IPS DF 6.9 (cell line): ENCODE results near the gene RADIL.

Experiments
- DNase-seq: peaks from one replicate; pipeline ENCODE4 v3.0.0-alpha.2; 2013; ENCODE audit warnings: low read depth, low spot score
- H3K27ac ChIP-seq: one replicate; pipeline ENCODE4 v1.5.1; 2013; ENCODE audit warnings: low read length, control low read depth
- H3K27me3 ChIP-seq: 2 replicates; pipeline ENCODE4 v1.6.1; 2013; ENCODE audit warnings: mild to moderate bottlenecking, low read length; ENCODE audit not compliant: control insufficient read depth, insufficient read depth
- H3K36me3 ChIP-seq: 2 replicates; pipeline ENCODE4 v1.6.1; 2013; ENCODE audit warnings: low read length; ENCODE audit not compliant: control insufficient read depth, insufficient read depth
- H3K4me1 ChIP-seq: 2 replicates; pipeline ENCODE4 v1.6.1; 2013; ENCODE audit warnings: low read length; ENCODE audit not compliant: control insufficient read depth, insufficient read depth
- H3K4me3 ChIP-seq: 2 replicates; pipeline ENCODE4 v1.5.1; 2013; ENCODE audit warnings: mild to moderate bottlenecking, low read length
- H3K9me3 ChIP-seq: 2 replicates; pipeline ENCODE4 v1.6.1; 2013; ENCODE audit warnings: low read length, inconsistent platforms; ENCODE audit not compliant: control insufficient read depth, insufficient read depth
- WGBS: extraction: QIAGEN DNeasy Blood & Tissue Kit; methylation state at CpG from one replicate; pipeline ENCODE4 v1.1.7; 2013; ENCODE audit warnings: mixed read lengths, missing lambda C conversion rate; ENCODE audit not compliant: insufficient read length, insufficient coverage; 5-methylcytosine and 5-hydroxymethylcytosine counted together

RADIL gene

DNA sequence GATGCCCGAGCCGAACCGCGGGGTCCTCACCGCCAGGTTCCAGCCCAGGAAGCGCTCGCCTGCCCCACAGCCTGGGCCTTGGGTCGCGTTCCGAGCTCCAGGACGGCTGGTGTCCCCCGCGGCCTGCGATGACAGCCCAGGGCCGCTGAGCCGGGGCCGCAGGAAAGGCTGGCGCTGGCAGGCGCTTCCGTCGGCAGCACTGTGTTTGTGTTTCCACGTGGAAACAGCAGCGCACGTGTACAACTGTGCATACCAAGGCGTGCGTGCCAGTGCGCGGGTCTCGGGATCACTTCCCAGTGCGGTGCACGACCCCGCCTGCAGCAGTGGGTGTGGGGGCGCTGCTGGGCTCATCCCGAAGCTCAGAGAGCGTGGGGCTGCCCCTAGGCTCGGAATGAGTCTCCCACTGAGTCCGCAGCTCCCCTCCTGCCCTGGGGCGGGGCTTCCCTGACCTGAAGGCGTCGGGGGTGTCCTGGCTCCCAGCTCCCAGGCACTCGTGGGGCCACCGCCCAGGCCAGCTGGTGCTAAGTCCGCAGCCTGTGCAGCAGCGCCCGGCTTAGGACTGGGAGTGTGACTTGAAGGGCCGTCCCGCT is 90.9 kb downstream of the RADIL start:
- DNase-seq = no peak
- Histone ChIP-seq H3K9me3 (no peaks in the 10 kb centered on the region), H3K36me3 (peaks cover 8% of the 10 kb centered on the region), H3K27ac (no peak overlapping the region), H3K27me3 (no peaks in the 10 kb centered on the region), H3K4me1 (no peaks in the 10 kb centered on the region), H3K4me3 (peak overlapping the region; percentile 30; the same call in 1 of the 2 replicates)
- no CpG with 5 or more reads among the region's 47 CpGs for WGBS

DNA sequence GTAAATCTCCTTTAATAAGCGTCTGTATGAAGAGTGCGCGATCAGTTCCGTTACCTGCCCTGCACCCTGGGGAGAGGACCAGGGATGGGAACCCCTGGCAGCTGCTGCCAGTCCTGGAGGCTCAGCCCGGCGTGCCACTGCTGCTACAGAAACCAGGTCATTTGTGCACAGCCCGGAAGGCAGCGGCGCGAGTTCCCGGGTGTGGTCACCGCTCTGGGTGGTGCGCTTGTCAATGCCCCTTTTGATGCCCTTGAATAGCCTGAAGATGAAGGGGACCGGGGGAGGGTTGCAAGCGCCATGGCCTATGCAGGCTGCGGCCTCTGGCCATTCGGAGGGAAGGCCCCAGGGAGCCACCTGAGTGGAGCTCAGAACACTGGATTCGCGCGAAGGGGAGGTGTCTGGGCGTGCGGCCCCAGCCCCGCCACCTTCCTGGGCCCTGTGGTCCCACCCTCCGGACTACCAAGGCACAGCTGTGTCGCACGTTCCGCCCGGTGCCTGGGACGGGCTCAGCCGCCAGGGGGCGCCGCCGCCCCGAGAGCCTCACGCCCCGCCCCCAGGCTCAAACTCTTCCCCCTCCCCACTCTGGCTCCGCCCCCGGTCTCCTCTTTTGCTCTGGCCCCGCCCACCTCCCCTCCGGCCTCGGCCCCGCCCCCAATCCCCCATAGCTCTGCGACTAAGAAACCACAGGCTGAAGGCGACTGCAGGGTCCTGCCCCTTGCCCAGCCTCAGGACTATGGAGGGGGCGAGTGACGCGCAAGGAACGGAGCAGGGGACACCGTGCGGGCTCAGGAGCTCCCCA is 91.6 kb downstream of the RADIL start:
- H3K27me3 ChIP-seq = no peaks in the 10 kb centered on the region
- no peaks in the 10 kb centered on the region for H3K4me1 ChIP-seq
- no CpG with 5 or more reads among the region's 50 CpGs for WGBS
- DNase-seq = peak; percentile 37
- no peak overlapping the region for H3K27ac ChIP-seq
- no peaks in the 10 kb centered on the region for H3K9me3 ChIP-seq
- peak overlapping the region; percentile 30; the same call in 1 of the 2 replicates for H3K4me3 ChIP-seq
- H3K36me3 ChIP-seq = peaks cover 11% of the 10 kb centered on the region

DNA sequence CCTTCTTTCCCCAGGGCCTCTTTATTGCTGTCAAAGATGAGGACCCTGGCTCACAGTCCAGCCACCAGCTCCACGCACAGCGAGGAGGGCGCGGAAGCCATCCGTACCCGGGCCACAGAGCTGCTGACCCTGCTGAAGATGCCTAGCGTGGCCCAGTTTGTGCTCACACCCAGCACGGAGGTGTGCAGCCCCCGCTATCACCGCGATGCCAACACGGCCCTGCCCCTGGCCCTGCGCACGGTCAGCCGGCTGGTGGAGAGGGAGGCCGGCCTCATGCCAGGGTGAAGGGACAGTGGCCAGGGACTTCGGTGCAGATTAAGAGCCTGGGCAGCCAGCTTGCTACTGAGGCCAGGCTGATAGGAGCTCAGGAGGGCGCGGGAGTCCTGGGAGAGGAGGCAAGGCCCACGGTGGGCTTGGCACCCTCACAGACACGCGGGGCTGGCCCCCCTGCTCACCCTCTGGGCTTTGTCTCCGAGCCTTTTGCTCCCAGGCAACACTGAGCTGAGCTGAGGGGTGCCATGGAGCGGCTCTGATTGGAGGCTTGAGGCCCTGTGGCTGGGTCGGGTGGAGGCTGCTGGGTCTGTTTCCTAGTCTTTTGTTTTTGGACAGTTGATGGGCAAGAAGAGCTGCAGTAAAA is 92.3 kb downstream of the RADIL start:
- peaks cover 13% of the 10 kb centered on the region for H3K36me3 ChIP-seq
- WGBS = no CpG with 5 or more reads among the region's 25 CpGs

DNA sequence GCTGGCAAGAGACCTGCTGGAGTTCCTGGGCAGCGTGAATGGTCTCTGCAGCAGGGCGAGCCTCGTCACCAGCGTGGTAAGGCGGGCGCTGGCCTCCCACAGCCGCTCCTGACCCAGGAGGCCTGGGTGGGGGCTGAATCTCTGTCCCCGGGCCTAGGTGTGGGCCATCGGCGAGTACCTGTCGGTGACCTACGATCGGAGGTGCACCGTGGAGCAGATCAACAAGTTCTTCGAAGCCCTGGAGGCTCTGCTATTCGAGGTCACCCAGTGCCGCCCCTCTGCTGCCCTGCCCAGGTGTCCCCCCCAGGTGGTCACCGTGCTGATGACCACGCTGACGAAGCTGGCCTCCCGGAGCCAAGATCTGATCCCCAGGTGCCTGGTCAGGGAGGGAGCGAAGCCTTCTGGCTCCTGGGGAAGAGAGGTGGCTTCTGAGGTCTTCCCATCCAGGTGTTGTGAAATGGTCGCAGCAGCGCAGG is 93.0 kb downstream of the RADIL start:
- Histone ChIP-seq H3K4me3 (no peak overlapping the region), H3K27ac (no peak overlapping the region), H3K4me1 (no peaks in the 10 kb centered on the region), H3K27me3 (no peaks in the 10 kb centered on the region), H3K36me3 (peaks cover 17% of the 10 kb centered on the region), H3K9me3 (no peaks in the 10 kb centered on the region)
- DNase-seq = no peak
- no CpG with 5 or more reads among the region's 24 CpGs for WGBS

More for the DNA sequence above, 92.3 kb downstream of the RADIL start:
- H3K27me3 ChIP-seq = no peaks in the 10 kb centered on the region
- no peak overlapping the region for H3K4me3 ChIP-seq
- no peak overlapping the region for H3K27ac ChIP-seq
- H3K4me1 ChIP-seq = no peaks in the 10 kb centered on the region
- DNase-seq = no peak
- no peaks in the 10 kb centered on the region for H3K9me3 ChIP-seq

DNA sequence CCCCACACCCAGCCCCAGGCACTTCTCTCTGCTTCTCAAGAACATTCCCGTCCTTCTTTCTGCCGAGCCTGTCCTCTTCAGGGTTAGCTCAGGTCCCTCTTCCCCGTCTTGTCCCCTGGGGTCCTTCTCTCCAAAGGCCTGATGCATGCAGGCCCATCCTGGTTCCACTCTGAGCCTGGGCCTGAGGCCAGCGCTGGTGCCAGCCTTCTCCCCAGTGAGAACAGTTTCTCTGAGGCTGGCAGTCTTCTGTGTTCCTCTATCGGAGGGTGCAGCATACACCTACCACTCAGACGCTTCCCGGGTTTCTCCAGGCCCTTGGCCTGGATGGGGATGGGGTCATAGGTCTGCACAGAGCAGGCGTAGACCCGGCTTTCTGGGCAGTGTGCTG is 93.4 kb downstream of the RADIL start:
- no peak for DNase-seq
- H3K36me3 ChIP-seq = peaks cover 21% of the 10 kb centered on the region
- H3K4me1 ChIP-seq = no peaks in the 10 kb centered on the region
- no peak overlapping the region for H3K4me3 ChIP-seq
- H3K27me3 ChIP-seq = no peaks in the 10 kb centered on the region
- no CpG with 5 or more reads among the region's 9 CpGs for WGBS
- H3K9me3 ChIP-seq = no peaks in the 10 kb centered on the region
- no peak overlapping the region for H3K27ac ChIP-seq

DNA sequence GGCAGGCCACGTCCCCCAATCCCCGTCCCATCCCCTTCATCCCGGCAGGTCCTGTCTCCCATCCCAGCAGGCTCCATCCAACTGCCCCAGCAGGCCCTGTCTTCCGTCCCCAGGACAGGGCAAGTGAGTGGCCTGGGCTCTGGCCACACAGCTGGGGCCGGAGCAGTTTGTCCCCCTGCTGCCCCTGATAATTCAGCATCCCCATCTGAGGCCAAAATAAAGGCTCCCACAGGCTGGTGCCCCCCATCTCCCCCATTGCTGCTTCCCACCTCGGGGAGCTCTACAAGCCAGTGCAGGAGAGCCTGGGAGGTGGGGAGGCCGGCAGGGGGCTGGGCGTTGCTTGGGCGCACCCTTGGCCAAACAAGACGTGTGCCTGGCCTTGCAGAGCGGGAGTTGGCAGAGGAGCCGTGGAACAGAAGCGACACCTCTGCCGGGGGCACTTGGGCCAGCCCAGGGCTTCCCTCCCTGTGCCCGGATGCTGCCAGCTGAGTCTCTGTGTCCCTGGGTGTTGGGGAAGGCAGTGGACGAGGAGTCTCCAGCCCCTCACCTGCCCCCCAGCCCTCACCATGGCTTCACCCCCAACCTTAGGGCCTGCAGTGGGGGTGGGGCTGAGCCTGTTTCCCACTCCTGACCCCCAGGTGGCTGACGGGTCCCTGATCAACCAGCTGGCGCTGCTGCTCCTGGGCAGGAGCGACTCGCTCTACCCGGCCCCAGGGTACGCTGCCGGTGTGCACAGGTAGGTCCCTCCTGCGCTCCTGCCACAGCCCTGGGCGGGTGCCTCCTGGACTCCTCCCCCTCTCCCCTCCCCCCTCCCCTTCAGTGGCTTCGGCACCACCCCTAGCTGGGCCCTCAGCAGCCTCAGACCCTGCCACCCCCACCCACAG is 94.1 kb downstream of the RADIL start:
- DNase-seq = no peak
- Histone ChIP-seq H3K9me3 (no peaks in the 10 kb centered on the region), H3K36me3 (peaks cover 25% of the 10 kb centered on the region), H3K4me1 (no peaks in the 10 kb centered on the region), H3K27ac (no peak overlapping the region), H3K4me3 (no peak overlapping the region), H3K27me3 (no peaks in the 10 kb centered on the region)
- WGBS = no CpG with 5 or more reads among the region's 26 CpGs

DNA sequence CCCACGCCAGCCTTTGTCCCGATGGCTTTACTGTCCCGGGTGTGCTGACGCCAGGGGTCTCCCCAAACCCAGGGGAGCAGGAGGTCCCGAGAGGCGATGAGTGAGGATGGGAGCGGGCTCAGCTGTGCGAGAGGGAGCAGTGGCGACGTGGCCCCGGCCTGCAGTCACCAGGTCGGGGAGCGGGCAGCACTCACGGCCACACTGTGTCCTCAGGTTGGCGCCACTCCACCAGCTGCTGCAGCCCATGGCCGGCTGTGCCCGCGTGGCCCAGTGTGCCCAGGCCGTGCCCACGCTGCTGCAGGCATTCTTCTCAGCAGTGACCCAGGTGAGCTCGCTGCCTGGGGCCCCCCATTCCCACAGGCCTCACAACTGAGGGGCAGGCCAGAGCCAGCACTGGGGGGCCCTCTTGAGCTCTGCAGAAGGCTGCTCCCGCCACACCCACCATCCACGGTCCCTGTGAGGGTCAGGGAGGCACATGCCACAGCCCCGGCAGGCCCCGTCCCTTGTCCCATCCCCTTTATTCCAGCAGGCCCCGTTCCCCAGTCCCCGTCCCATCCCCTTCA is 94.8 kb downstream of the RADIL start:
- Histone ChIP-seq H3K36me3 (peaks cover 30% of the 10 kb centered on the region), H3K4me3 (no peak overlapping the region), H3K27me3 (no peaks in the 10 kb centered on the region), H3K27ac (no peak overlapping the region), H3K4me1 (no peaks in the 10 kb centered on the region), H3K9me3 (no peaks in the 10 kb centered on the region)
- no CpG with 5 or more reads among the region's 27 CpGs for WGBS
- no peak for DNase-seq

DNA sequence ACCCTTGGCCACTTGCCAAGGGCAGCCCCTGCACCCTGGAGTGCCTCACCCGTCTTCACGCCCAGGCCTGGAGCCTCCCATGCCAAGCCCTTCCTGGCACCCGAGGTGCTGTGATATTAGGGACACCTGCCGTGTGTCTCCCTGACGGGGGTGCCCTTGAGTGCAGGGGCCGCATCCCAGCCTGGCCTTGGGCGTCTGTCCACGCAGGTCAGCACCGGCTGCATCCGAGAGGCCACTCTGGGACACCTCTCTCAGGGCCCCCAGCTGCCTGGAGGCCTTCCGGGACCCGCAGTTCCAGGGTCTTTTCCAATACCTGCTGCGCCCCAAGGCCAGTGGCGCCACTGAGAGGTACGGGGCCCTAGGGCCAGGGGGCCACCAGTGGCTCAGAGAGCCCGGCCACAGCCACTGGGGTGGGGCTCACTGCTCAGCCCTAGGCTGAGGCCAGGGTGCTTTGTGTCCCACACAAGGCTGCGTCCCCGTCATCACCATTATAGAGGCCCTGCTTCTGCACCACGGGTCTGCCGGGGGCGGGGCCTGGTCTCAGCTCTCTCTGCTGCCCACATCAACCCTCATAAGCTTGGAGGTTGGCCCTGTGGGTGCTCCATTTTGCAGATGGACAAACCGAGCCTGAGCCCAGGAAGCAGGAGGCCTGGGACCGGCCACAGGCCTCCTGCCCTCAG is 95.4 kb downstream of the RADIL start:
- no peak overlapping the region for H3K4me3 ChIP-seq
- WGBS = no CpG with 5 or more reads among the region's 23 CpGs
- no peak for DNase-seq
- no peaks in the 10 kb centered on the region for H3K9me3 ChIP-seq
- H3K4me1 ChIP-seq = no peaks in the 10 kb centered on the region
- no peaks in the 10 kb centered on the region for H3K27me3 ChIP-seq
- H3K27ac ChIP-seq = no peak overlapping the region
- peaks cover 33% of the 10 kb centered on the region for H3K36me3 ChIP-seq

DNA sequence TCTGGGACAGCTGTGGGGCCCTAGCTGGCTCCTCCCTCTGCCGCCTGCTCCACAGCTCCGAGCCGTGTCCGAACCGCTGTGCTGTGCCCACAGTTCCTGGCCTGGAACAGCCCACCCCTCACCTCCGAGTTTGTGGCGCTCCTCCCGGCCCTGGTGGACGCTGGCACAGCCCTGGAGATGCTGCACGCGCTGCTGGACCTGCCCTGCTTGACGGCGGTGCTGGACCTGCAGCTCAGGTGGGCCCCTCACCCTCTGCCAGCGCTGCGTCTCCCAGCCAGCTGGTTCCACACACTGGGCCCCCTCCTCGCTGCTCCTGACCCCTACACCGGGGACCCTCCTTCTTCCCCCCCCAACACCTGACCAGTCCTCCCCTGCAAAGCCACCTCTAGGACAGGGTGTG is 96.0 kb downstream of the RADIL start:
- Histone ChIP-seq H3K4me1 (no peaks in the 10 kb centered on the region), H3K27ac (no peak overlapping the region), H3K27me3 (no peaks in the 10 kb centered on the region), H3K36me3 (peaks cover 36% of the 10 kb centered on the region), H3K9me3 (no peaks in the 10 kb centered on the region), H3K4me3 (no peak overlapping the region)
- no peak for DNase-seq
- WGBS = no CpG with 5 or more reads among the region's 17 CpGs
